Keratinocyte (primary cell): ENCODE measurements around the gene ARID1B. TPM values are rescaled to one million over a fixed set of nuclear protein-coding genes. Genes with fewer than 3 reads are reported as not detected.

ENCODE experiments used
- DNase-seq: peaks from one replicate; pipeline ENCODE4 v3.0.0-alpha.2; 2011; ENCODE audit warnings: low read depth, missing footprints, low spot score
- FAIRE-seq: peaks from 2 replicates; lab custom pipeline; 2011; peaks lifted over from hg19 to GRCh38; lab: Jason Lieb, UNC
- H2AFZ ChIP-seq: 2 replicates; pipeline ENCODE4 v1.6.0; 2012; ENCODE audit warnings: low read length, control low read depth, inconsistent platforms; ENCODE audit not compliant: control insufficient read depth
- H3K27ac ChIP-seq: 2 replicates; pipeline ENCODE4 v1.5.1; 2011; ENCODE audit warnings: low read length; ENCODE audit not compliant: control insufficient read depth, insufficient read depth
- H3K27me3 ChIP-seq: 3 replicates; pipeline ENCODE4 v1.6.0; 2011; ENCODE audit warnings: low read length; ENCODE audit not compliant: control insufficient read depth, insufficient read depth; ENCODE audit errors: extremely low read depth
- H3K36me3 ChIP-seq, 2 experiments: 2 replicates in 1 of 2; 3 replicates in 1 of 2; pipeline ENCODE4 v1.5.1; 2011; ENCODE audit warnings: low read length in 2 of 2, mild to moderate bottlenecking in 1 of 2; ENCODE audit not compliant: control insufficient read depth in 2 of 2, insufficient read depth in 2 of 2; ENCODE audit errors: extremely low read depth in 1 of 2
- H3K4me1 ChIP-seq: 3 replicates; pipeline ENCODE4 v1.5.1; 2011; ENCODE audit warnings: low read length; ENCODE audit not compliant: control insufficient read depth, insufficient read depth; ENCODE audit errors: extremely low read depth
- H3K4me2 ChIP-seq: 3 replicates; pipeline ENCODE4 v1.6.0; 2011; ENCODE audit warnings: low read depth, low read length; ENCODE audit not compliant: control insufficient read depth, insufficient read depth; ENCODE audit errors: extremely low read depth
- H3K4me3 ChIP-seq, 3 experiments: fragments of 200-600 bp in 1 of 3; sonication (generic) in 1 of 3; 2 replicates in 2 of 3; 3 replicates in 1 of 3; pipeline ENCODE4 v1.5.1; 2011 to 2016; ENCODE audit warnings: low read length in 3 of 3, mild to moderate bottlenecking in 3 of 3, control low read depth in 2 of 3, inconsistent platforms in 1 of 3, low read depth in 1 of 3, mixed read lengths in 1 of 3, mixed run types in 1 of 3, moderate library complexity in 1 of 3; ENCODE audit not compliant: control insufficient read depth in 2 of 3, insufficient read depth in 2 of 3; ENCODE audit errors: extremely low read depth in 1 of 3
- H3K79me2 ChIP-seq: 2 replicates; pipeline ENCODE4 v1.6.0; 2012; ENCODE audit warnings: low read length; ENCODE audit not compliant: control insufficient read depth, insufficient read depth
- H3K9ac ChIP-seq: 3 replicates; pipeline ENCODE4 v1.6.0; 2011; ENCODE audit warnings: low read length; ENCODE audit not compliant: control insufficient read depth, insufficient read depth; ENCODE audit errors: extremely low read depth
- H3K9me1 ChIP-seq: 3 replicates; pipeline ENCODE4 v1.6.0; 2011; ENCODE audit warnings: low read length; ENCODE audit not compliant: control insufficient read depth, insufficient read depth; ENCODE audit errors: extremely low read depth
- H3K9me3 ChIP-seq: 2 replicates; pipeline ENCODE4 v1.5.1; 2012; ENCODE audit warnings: low read depth, low read length; ENCODE audit not compliant: control insufficient read depth
- H4K20me1 ChIP-seq: 3 replicates; pipeline ENCODE4 v1.6.0; 2011; ENCODE audit warnings: low read length; ENCODE audit not compliant: control insufficient read depth, insufficient read depth; ENCODE audit errors: extremely low read depth
- EZH2 ChIP-seq: IDR thresholded peaks from one replicate; pipeline ENCODE4 v1.6.1; 2012; ENCODE audit warnings: inconsistent platforms, mild to moderate bottlenecking, low read length, moderate library complexity
- dilution Hi-C: fragments of 300-500 bp; cut with MboI; formaldehyde crosslinking; loops from one replicate; pipeline ENCODE4 v1.7.0; 2020; ENCODE audit warnings: low sequenced_read_pairs; ENCODE audit not compliant: extremely low pct_ligation_motif_present
- polyA plus RNA-seq, 5 experiments: library from polyadenylated mRNA; depleted of rRNA in 3 of 5; stranded (reverse) in 3 of 5; stranded (forward) in 1 of 5; unstranded in 1 of 5; fragments of >200 nt; gene quantifications; 1 replicate in 1 of 5; 2 replicates in 3 of 5; 3 replicates in 1 of 5; pipeline versions ENCODE4 v1.2.1 to v1.2.3, GENCODE V29; 2011 to 2012; ENCODE audit warnings: missing spikeins in 2 of 5, low read depth in 1 of 5, low replicate concordance in 1 of 5
- TF ChIP-seq, protein P1 (sequence below), 3 experiments: IDR thresholded peaks in 1 of 3; conservative IDR thresholded peaks in 1 of 3; optimal IDR thresholded peaks in 1 of 3; 2 replicates in 2 of 3; 3 replicates in 1 of 3; pipeline versions ENCODE3 to v1.5.1; 2011; ENCODE audit warnings: low read length in 3 of 3, mild to moderate bottlenecking in 3 of 3, moderate library complexity in 2 of 3, control low read depth in 1 of 3, inconsistent platforms in 1 of 3; ENCODE audit not compliant: insufficient read depth in 2 of 3; ENCODE audit errors: extremely low read depth in 1 of 3

The ARID1B gene
- polyA plus RNA-seq, 1 donor (not counting 4 experiments of a cell fraction or from before 2014, with no cell fraction given): 14.9 TPM

- no peaks in the 10 kb centered on the region for H4K20me1 ChIP-seq
- no peaks in the 10 kb centered on the region for H3K36me3 ChIP-seq
- H3K27me3 ChIP-seq: no peaks in the 10 kb centered on the region
- H3K4me2 ChIP-seq: no peak overlapping the region
- no peaks in the 10 kb centered on the region for H3K9me3 ChIP-seq
- FAIRE-seq (no peak), DNase-seq (no peak)
- H3K9ac ChIP-seq: no peak overlapping the region
- dilution Hi-C loops: no loop called here
- no peak overlapping the region for H3K4me3 ChIP-seq
- no peaks in the 10 kb centered on the region for H3K9me1 ChIP-seq
- no peaks in the 10 kb centered on the region for H3K4me1 ChIP-seq
- peaks cover 87% of the 10 kb centered on the region for H3K79me2 ChIP-seq
- no peak overlapping the region for H2AFZ ChIP-seq
- no peak for TF ChIP-seq EZH2
- TF ChIP-seq, protein P1, sequence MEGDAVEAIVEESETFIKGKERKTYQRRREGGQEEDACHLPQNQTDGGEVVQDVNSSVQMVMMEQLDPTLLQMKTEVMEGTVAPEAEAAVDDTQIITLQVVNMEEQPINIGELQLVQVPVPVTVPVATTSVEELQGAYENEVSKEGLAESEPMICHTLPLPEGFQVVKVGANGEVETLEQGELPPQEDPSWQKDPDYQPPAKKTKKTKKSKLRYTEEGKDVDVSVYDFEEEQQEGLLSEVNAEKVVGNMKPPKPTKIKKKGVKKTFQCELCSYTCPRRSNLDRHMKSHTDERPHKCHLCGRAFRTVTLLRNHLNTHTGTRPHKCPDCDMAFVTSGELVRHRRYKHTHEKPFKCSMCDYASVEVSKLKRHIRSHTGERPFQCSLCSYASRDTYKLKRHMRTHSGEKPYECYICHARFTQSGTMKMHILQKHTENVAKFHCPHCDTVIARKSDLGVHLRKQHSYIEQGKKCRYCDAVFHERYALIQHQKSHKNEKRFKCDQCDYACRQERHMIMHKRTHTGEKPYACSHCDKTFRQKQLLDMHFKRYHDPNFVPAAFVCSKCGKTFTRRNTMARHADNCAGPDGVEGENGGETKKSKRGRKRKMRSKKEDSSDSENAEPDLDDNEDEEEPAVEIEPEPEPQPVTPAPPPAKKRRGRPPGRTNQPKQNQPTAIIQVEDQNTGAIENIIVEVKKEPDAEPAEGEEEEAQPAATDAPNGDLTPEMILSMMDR (optimal IDR thresholded peaks at IDR 0.05 in 1 of 3, IDR thresholded peaks at IDR 0.05 in 1 of 3, conservative IDR thresholded peaks at IDR 0.05 in 1 of 3; ENCODE audit: extremely low read depth in 1 of 3, insufficient read depth in 2 of 3, low read length in 3 of 3): no peak
- no peak overlapping the region for H3K27ac ChIP-seq
Measured at GRCh38 chr6:156801712-156802111, 24.5 kb downstream of the ARID1B start.

DNA sequence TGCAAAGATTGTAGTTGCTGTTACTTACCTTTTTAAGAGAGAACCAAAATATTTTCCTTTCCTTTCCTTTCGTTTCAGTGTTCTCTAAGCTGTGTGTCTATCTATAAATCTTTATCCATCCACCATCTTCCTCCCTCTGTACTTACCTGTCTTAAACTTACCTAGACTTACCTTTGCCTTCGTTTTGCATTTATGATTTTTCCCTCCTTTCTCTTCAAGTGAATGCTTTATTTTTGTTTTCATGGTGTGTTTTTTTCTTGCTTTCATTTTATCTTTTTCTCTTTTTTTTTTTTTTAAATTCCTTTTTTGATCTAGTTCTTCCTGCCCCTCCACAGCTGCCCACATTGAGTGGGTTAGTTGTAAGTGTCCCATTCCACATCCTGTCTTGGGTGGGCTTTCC, 26.2 kb downstream of the ARID1B start:
- no peak for DNase-seq
- H3K36me3 ChIP-seq: no peaks in the 10 kb centered on the region
- no peak for TF ChIP-seq EZH2
- TF ChIP-seq, protein P1 (optimal IDR thresholded peaks at IDR 0.05 in 1 of 3, IDR thresholded peaks at IDR 0.05 in 1 of 3, conservative IDR thresholded peaks at IDR 0.05 in 1 of 3; ENCODE audit: extremely low read depth in 1 of 3, insufficient read depth in 2 of 3, low read length in 3 of 3): no peak
- H3K9me3 ChIP-seq: no peaks in the 10 kb centered on the region
- no peak overlapping the region for H3K4me2 ChIP-seq
- dilution Hi-C loops: no loop called here
- H3K4me3 ChIP-seq: no peak overlapping the region
- peaks cover 82% of the 10 kb centered on the region for H3K79me2 ChIP-seq
- H3K27me3 ChIP-seq: no peaks in the 10 kb centered on the region
- H3K9me1 ChIP-seq: no peaks in the 10 kb centered on the region
- H3K4me1 ChIP-seq: no peaks in the 10 kb centered on the region
- FAIRE-seq: no peak
- H3K9ac ChIP-seq: no peak overlapping the region
- H3K27ac ChIP-seq: no peak overlapping the region
- H4K20me1 ChIP-seq: no peaks in the 10 kb centered on the region
- no peak overlapping the region for H2AFZ ChIP-seq
